Testis (tissue), 2 donors: ENCODE data around the gene SPRY1.

Experiments used
- POLR2A ChIP-seq: fragments of 450-650 bp; IDR thresholded peaks from one replicate; pipeline ENCODE4 v1.6.1; 2017; ENCODE audit warnings: antibody characterized with exemption, mild to moderate bottlenecking, moderate library complexity
- TF ChIP-seq, protein P1 (sequence below), 3 experiments: fragments of 450-650 bp in 2 of 3; fragments of 200-600 bp in 1 of 3; sonication (generic) in 1 of 3; IDR thresholded peaks; one replicate each; pipeline ENCODE4 v1.5.1; 2016 to 2019; ENCODE audit warnings: antibody characterized with exemption in 3 of 3, mild to moderate bottlenecking in 2 of 3, moderate library complexity in 1 of 3

DNA sequence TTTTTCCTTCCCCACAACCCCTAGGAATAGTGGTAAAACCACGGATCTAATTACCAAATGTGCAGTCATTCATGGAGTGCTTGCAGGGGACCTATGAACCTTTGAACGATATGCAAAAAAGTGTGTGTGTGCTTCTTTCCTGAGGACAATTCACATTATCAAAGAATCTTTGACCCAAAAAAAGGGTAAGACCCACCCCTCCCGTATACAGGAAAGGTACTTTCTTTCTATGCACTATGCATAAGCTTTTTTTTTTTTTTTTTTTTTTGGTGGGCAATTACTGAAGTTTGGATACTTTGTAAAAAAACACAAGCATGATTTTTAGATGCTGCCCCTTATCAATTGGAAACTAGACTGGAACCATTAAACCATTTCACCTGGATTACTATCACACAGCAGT is 31.4 kb downstream of the SPRY1 start:
- TF ChIP-seq, protein P1, sequence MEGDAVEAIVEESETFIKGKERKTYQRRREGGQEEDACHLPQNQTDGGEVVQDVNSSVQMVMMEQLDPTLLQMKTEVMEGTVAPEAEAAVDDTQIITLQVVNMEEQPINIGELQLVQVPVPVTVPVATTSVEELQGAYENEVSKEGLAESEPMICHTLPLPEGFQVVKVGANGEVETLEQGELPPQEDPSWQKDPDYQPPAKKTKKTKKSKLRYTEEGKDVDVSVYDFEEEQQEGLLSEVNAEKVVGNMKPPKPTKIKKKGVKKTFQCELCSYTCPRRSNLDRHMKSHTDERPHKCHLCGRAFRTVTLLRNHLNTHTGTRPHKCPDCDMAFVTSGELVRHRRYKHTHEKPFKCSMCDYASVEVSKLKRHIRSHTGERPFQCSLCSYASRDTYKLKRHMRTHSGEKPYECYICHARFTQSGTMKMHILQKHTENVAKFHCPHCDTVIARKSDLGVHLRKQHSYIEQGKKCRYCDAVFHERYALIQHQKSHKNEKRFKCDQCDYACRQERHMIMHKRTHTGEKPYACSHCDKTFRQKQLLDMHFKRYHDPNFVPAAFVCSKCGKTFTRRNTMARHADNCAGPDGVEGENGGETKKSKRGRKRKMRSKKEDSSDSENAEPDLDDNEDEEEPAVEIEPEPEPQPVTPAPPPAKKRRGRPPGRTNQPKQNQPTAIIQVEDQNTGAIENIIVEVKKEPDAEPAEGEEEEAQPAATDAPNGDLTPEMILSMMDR (IDR thresholded peaks at IDR 0.05), result no peak
- no peak for TF ChIP-seq POLR2A
